ENCODE data around the gene GPR146. TPM values are rescaled to one million over a fixed set of nuclear protein-coding genes. Genes with fewer than 3 reads are reported as not detected.

GPR146 gene
- total RNA-seq, 1 donor from 2014 or later, result 3.1 TPM

- peaks cover 27% of the 10 kb centered on the region for H3K4me1 Mint-ChIP-seq (ENCODE audit: low read depth, unreplicated experiment)
- peaks cover 5% of the 10 kb centered on the region for H3K36me3 Mint-ChIP-seq (ENCODE audit: unreplicated experiment)
- no peak for TF ChIP-seq CTCF (IDR thresholded peaks at IDR 0.05; ENCODE audit: partially characterized antibody, unreplicated experiment)
- H3K27me3 Mint-ChIP-seq (ENCODE audit: unreplicated experiment), result peaks cover 12% of the 10 kb centered on the region
- no peak overlapping the region for H3K4me3 Mint-ChIP-seq (ENCODE audit: unreplicated experiment)
- H3K9me3 Mint-ChIP-seq (ENCODE audit: unreplicated experiment), result peaks cover 17% of the 10 kb centered on the region
- H3K27ac Mint-ChIP-seq (ENCODE audit: unreplicated experiment), result no peak overlapping the region
- DNase-seq, result no peak
Measured at GRCh38 chr7:1021931-1022330, 22.4 kb upstream of the GPR146 start.

GRCh38 chr7:1022356-1022755 is 22.0 kb upstream of the GPR146 start:
- Mint-ChIP-seq H3K4me3 (ENCODE audit: unreplicated experiment) (no peak overlapping the region), H3K4me1 (ENCODE audit: low read depth, unreplicated experiment) (peaks cover 28% of the 10 kb centered on the region), H3K36me3 (ENCODE audit: unreplicated experiment) (peaks cover 5% of the 10 kb centered on the region), H3K27me3 (ENCODE audit: unreplicated experiment) (peaks cover 14% of the 10 kb centered on the region), H3K9me3 (ENCODE audit: unreplicated experiment) (peaks cover 18% of the 10 kb centered on the region), H3K27ac (ENCODE audit: unreplicated experiment) (no peak overlapping the region)
- no peak for TF ChIP-seq CTCF (IDR thresholded peaks at IDR 0.05; ENCODE audit: partially characterized antibody, unreplicated experiment)
- DNase-seq, result no peak

- Mint-ChIP-seq H3K27me3 (ENCODE audit: unreplicated experiment) (peaks cover 13% of the 10 kb centered on the region), H3K27ac (ENCODE audit: unreplicated experiment) (no peak overlapping the region), H3K4me1 (ENCODE audit: low read depth, unreplicated experiment) (peaks cover 29% of the 10 kb centered on the region), H3K36me3 (ENCODE audit: unreplicated experiment) (peaks cover 5% of the 10 kb centered on the region), H3K4me3 (ENCODE audit: unreplicated experiment) (no peak overlapping the region), H3K9me3 (ENCODE audit: unreplicated experiment) (peaks cover 15% of the 10 kb centered on the region)
- no peak for DNase-seq
- TF ChIP-seq CTCF (IDR thresholded peaks at IDR 0.05; ENCODE audit: partially characterized antibody, unreplicated experiment), result no peak
Measured at GRCh38 chr7:1022801-1023465, 21.4 kb upstream of the GPR146 start.

- peaks cover 5% of the 10 kb centered on the region for H3K36me3 Mint-ChIP-seq (ENCODE audit: unreplicated experiment)
- H3K4me3 Mint-ChIP-seq (ENCODE audit: unreplicated experiment), result peak overlapping the region; percentile 74
- H3K9me3 Mint-ChIP-seq (ENCODE audit: unreplicated experiment), result peaks cover 14% of the 10 kb centered on the region
- DNase-seq, result no peak
- H3K27me3 Mint-ChIP-seq (ENCODE audit: unreplicated experiment), result peaks cover 12% of the 10 kb centered on the region
- no peak overlapping the region for H3K27ac Mint-ChIP-seq (ENCODE audit: unreplicated experiment)
- peaks cover 33% of the 10 kb centered on the region for H3K4me1 Mint-ChIP-seq (ENCODE audit: low read depth, unreplicated experiment)
- TF ChIP-seq CTCF (IDR thresholded peaks at IDR 0.05; ENCODE audit: partially characterized antibody, unreplicated experiment), result no peak
Measured at GRCh38 chr7:1024331-1024841, 20.0 kb upstream of the GPR146 start.

Data from glutamatergic neuron (in vitro differentiated cells).